ENCODE measurements around the gene DNAH6.

DNAH6 gene

GRCh38 chr2:84477886-84478285, 38.4 kb upstream of the DNAH6 start:
- H3K27me3 Mint-ChIP-seq (ENCODE audit: low read depth, poor library complexity), result no peaks in the 10 kb centered on the region
- H3K27ac Mint-ChIP-seq, result no peak overlapping the region
- no peaks in the 10 kb centered on the region for H3K4me1 Mint-ChIP-seq
- no peak overlapping the region for H3K4me3 Mint-ChIP-seq
- TF ChIP-seq CTCF (IDR thresholded peaks at IDR 0.05), result no peak
- peaks cover 12% of the 10 kb centered on the region for H3K36me3 Mint-ChIP-seq (ENCODE audit: low read depth)
- no peak for DNase-seq
- H3K9me3 Mint-ChIP-seq, result peaks cover 43% of the 10 kb centered on the region

GRCh38 chr2:84478867-84479266, 37.4 kb upstream of the DNAH6 start:
- no peak overlapping the region for H3K4me3 Mint-ChIP-seq
- DNase-seq, result no peak
- H3K36me3 Mint-ChIP-seq (ENCODE audit: low read depth), result peaks cover 12% of the 10 kb centered on the region
- peaks cover 40% of the 10 kb centered on the region for H3K9me3 Mint-ChIP-seq
- H3K27me3 Mint-ChIP-seq (ENCODE audit: low read depth, poor library complexity), result no peaks in the 10 kb centered on the region
- H3K4me1 Mint-ChIP-seq, result no peaks in the 10 kb centered on the region
- TF ChIP-seq CTCF (IDR thresholded peaks at IDR 0.05), result no peak
- no peak overlapping the region for H3K27ac Mint-ChIP-seq

- Mint-ChIP-seq H3K27me3 (ENCODE audit: low read depth, poor library complexity) (no peaks in the 10 kb centered on the region), H3K9me3 (peaks cover 20% of the 10 kb centered on the region), H3K36me3 (ENCODE audit: low read depth) (peaks cover 7% of the 10 kb centered on the region), H3K4me3 (no peak overlapping the region), H3K4me1 (no peaks in the 10 kb centered on the region), H3K27ac (no peak overlapping the region)
- no peak for TF ChIP-seq CTCF (IDR thresholded peaks at IDR 0.05)
- no peak for DNase-seq
Observed at GRCh38 chr2:84481702-84482101, 34.6 kb upstream of the DNAH6 start.

GRCh38 chr2:84482603-84483002, 33.7 kb upstream of the DNAH6 start:
- Mint-ChIP-seq H3K27ac (no peak overlapping the region), H3K27me3 (ENCODE audit: low read depth, poor library complexity) (no peaks in the 10 kb centered on the region), H3K4me3 (no peak overlapping the region), H3K9me3 (peaks cover 11% of the 10 kb centered on the region), H3K4me1 (no peaks in the 10 kb centered on the region), H3K36me3 (ENCODE audit: low read depth) (peaks cover 5% of the 10 kb centered on the region)
- TF ChIP-seq CTCF (IDR thresholded peaks at IDR 0.05), result no peak
- DNase-seq, result no peak

- Mint-ChIP-seq H3K9me3 (peaks cover 7% of the 10 kb centered on the region), H3K4me3 (no peak overlapping the region), H3K4me1 (no peaks in the 10 kb centered on the region), H3K36me3 (ENCODE audit: low read depth) (peaks cover 5% of the 10 kb centered on the region), H3K27ac (no peak overlapping the region), H3K27me3 (ENCODE audit: low read depth, poor library complexity) (no peaks in the 10 kb centered on the region)
- DNase-seq, result no peak
- no peak for TF ChIP-seq CTCF (IDR thresholded peaks at IDR 0.05)
Observed at GRCh38 chr2:84483320-84483719, 33.0 kb upstream of the DNAH6 start.

GRCh38 chr2:84486441-84487115, 29.7 kb upstream of the DNAH6 start:
- Mint-ChIP-seq H3K4me3 (no peak overlapping the region), H3K4me1 (no peaks in the 10 kb centered on the region), H3K27me3 (ENCODE audit: low read depth, poor library complexity) (no peaks in the 10 kb centered on the region), H3K27ac (no peak overlapping the region), H3K36me3 (ENCODE audit: low read depth) (no peaks in the 10 kb centered on the region), H3K9me3 (no peaks in the 10 kb centered on the region)
- no peak for TF ChIP-seq CTCF (IDR thresholded peaks at IDR 0.05)
- no peak for DNase-seq
